Measurements from ENCODE around the gene DDX3X. TPM values are rescaled to one million over a fixed set of nuclear protein-coding genes. Genes with fewer than 3 reads are reported as not detected.
A peak's percentile ranks its signal among the peaks of the same experiment; 100 is the strongest.

The DDX3X gene
- total RNA-seq, 2 experiments from 2014 or later = 75.1 to 85.0 TPM

DNA sequence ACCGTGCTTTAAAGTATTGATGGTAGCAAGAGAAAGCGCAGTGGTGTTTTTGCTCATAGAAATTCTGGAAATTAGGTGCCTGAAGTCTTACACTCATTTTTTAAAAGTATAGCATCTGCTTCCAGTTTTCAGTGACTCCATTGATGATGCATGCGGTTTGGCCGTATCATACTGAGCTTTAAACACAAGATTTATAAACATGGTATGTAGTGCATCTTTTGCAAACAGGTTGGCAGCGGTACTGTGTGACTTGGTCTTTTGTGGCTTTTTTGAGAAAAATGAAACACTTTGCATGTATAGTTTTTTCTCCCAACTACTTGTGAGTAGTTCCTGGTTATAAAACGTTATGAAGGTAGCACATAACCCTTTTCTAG is 2.0 kb downstream of the DDX3X start:
- Histone ChIP-seq H2AFZ (ENCODE audit: low read length) (no peak overlapping the region), H4K20me1 (ENCODE audit: insufficient read depth, low read length) (peaks cover 46% of the 10 kb centered on the region), H3K9me3 (ENCODE audit: low read length) (no peaks in the 10 kb centered on the region), H3K9me2 (ENCODE audit: insufficient read depth, low read length) (no peaks in the 10 kb centered on the region), H3K36me3 (ENCODE audit: insufficient read depth, low read length) (peaks cover 66% of the 10 kb centered on the region), H3K4me1 (ENCODE audit: insufficient read depth, low read length, poor library complexity, severe bottlenecking) (peaks cover 37% of the 10 kb centered on the region), H3K4me2 (ENCODE audit: low read length) (peak overlapping the region; percentile 97), H3K27ac (ENCODE audit: low read depth, low read length, poor library complexity, severe bottlenecking) (peak overlapping the region; percentile 93), H3K79me2 (ENCODE audit: insufficient read depth, low read depth, low read length) (peaks cover 82% of the 10 kb centered on the region), H3K4me3 (ENCODE audit: low read depth, low read length, poor library complexity, severe bottlenecking) (peak overlapping the region; percentile 100)
- TF ChIP-seq CTCF (conservative IDR thresholded peaks at IDR 0.05; ENCODE audit: low read length) = no peak
- TF ChIP-seq EZH2phosphoT487 (IDR thresholded peaks at IDR 0.05; ENCODE audit: borderline replicate concordance, low read depth, low read length) = no peak
- BruUV-seq (replicated peaks) = no TSS peak
- DNase-seq (ENCODE audit: low spot score) = no peak
- intact Hi-C loops (cut with micrococcal nuclease; ENCODE audit: unreplicated experiment) = loop anchor here (10.0 kb wide), 1 partner anchor 601 kb away; the partner anchor contains the start of gene MED14
- ChIA-PET POLR2A (no interaction called here), CTCF (ENCODE audit: unreplicated experiment) (no interaction called here)

GRCh38 chrX:41336447-41336846 is 2.5 kb downstream of the DDX3X start:
- H2AFZ ChIP-seq (ENCODE audit: low read length) = no peak overlapping the region
- H3K9me2 ChIP-seq (ENCODE audit: insufficient read depth, low read length) = no peaks in the 10 kb centered on the region
- DNase-seq (ENCODE audit: low spot score) = no peak
- H3K79me2 ChIP-seq (ENCODE audit: insufficient read depth, low read depth, low read length) = peaks cover 84% of the 10 kb centered on the region
- peaks cover 33% of the 10 kb centered on the region for H3K4me1 ChIP-seq (ENCODE audit: insufficient read depth, low read length, poor library complexity, severe bottlenecking)
- no peaks in the 10 kb centered on the region for H3K9me3 ChIP-seq (ENCODE audit: low read length)
- intact Hi-C loops (cut with micrococcal nuclease; ENCODE audit: unreplicated experiment) = loop anchor here (10.0 kb wide), 1 partner anchor 602 kb away; the partner anchor contains the start of gene MED14
- H3K27ac ChIP-seq (ENCODE audit: low read depth, low read length, poor library complexity, severe bottlenecking) = no peak overlapping the region
- H3K36me3 ChIP-seq (ENCODE audit: insufficient read depth, low read length) = peaks cover 71% of the 10 kb centered on the region
- POLR2A ChIA-PET = no interaction called here
- peaks cover 47% of the 10 kb centered on the region for H4K20me1 ChIP-seq (ENCODE audit: insufficient read depth, low read length)
- TF ChIP-seq EZH2phosphoT487 (IDR thresholded peaks at IDR 0.05; ENCODE audit: borderline replicate concordance, low read depth, low read length) (no peak), CTCF (conservative IDR thresholded peaks at IDR 0.05; ENCODE audit: low read length) (no peak)
- CTCF ChIA-PET (ENCODE audit: unreplicated experiment) = no interaction called here
- BruUV-seq (replicated peaks) = no TSS peak
- H3K4me2 ChIP-seq (ENCODE audit: low read length) = peak overlapping the region; percentile 97
- peak overlapping the region; percentile 100 for H3K4me3 ChIP-seq (ENCODE audit: low read depth, low read length, poor library complexity, severe bottlenecking)

- no peaks in the 10 kb centered on the region for H3K9me2 ChIP-seq (ENCODE audit: insufficient read depth, low read length)
- H3K4me2 ChIP-seq (ENCODE audit: low read length) = peak overlapping the region; percentile 97
- no TSS peak for BruUV-seq (replicated peaks)
- H3K36me3 ChIP-seq (ENCODE audit: insufficient read depth, low read length) = peaks cover 78% of the 10 kb centered on the region
- H3K9me3 ChIP-seq (ENCODE audit: low read length) = no peaks in the 10 kb centered on the region
- peaks cover 28% of the 10 kb centered on the region for H3K4me1 ChIP-seq (ENCODE audit: insufficient read depth, low read length, poor library complexity, severe bottlenecking)
- no peak overlapping the region for H2AFZ ChIP-seq (ENCODE audit: low read length)
- ChIA-PET CTCF (ENCODE audit: unreplicated experiment) (no interaction called here), POLR2A (interaction anchor here (0.6 kb wide), 2 partner anchors 16 to 412 kb away, joined by 3 to 5 read pairs; no protein-coding TSS in a partner anchor)
- intact Hi-C loops (cut with micrococcal nuclease; ENCODE audit: unreplicated experiment) = loop anchor here (10.0 kb wide), 1 partner anchor 602 kb away; the partner anchor contains the start of gene MED14
- no peak overlapping the region for H3K27ac ChIP-seq (ENCODE audit: low read depth, low read length, poor library complexity, severe bottlenecking)
- H3K79me2 ChIP-seq (ENCODE audit: insufficient read depth, low read depth, low read length) = peaks cover 84% of the 10 kb centered on the region
- H4K20me1 ChIP-seq (ENCODE audit: insufficient read depth, low read length) = peaks cover 52% of the 10 kb centered on the region
- peak overlapping the region; percentile 100 for H3K4me3 ChIP-seq (ENCODE audit: low read depth, low read length, poor library complexity, severe bottlenecking)
- no peak for DNase-seq (ENCODE audit: low spot score)
- TF ChIP-seq EZH2phosphoT487 (IDR thresholded peaks at IDR 0.05; ENCODE audit: borderline replicate concordance, low read depth, low read length) (no peak), CTCF (conservative IDR thresholded peaks at IDR 0.05; ENCODE audit: low read length) (no peak)
Observed at GRCh38 chrX:41337140-41337539, 3.2 kb downstream of the DDX3X start.

All from OCI-LY7 (cell line).